ENCODE measurements around the gene NTRK3.

The NTRK3 gene

DNA sequence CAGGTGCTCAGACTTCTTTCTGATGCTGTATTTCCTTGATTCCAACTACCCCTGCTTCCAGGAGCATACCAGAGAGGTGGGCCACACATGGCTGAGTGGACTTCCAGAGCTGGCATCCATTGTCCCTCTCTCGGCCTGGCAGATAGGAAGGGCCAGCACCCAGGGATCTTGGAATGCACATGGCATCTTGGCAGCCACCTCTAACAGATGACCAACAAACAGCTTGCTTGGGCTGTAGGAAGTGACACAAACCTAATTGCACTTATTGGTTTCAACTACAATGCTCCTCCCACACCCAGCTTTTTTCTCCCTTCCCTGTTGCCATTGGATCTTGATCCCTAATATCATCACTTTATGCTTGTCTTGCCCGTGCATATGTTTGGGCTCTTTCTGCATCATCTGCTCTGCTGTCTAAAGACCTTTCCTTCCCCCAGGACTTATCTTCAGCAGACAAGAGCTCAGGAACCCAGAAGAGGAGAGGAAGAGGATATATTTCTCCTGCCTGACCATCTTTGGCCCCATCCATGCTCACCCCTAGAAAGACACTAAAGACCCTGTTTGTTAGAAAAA is 294.6 kb downstream of the NTRK3 start:
- TF ChIP-seq TAF1 (IDR thresholded peaks at IDR 0.05; ENCODE audit: borderline replicate concordance, insufficient read depth, low read length) (no peak), FOXP2 (optimal IDR thresholded peaks at IDR 0.05; ENCODE audit: borderline replicate concordance, extremely low read depth, extremely low read length, insufficient read depth) (no peak), POLR2AphosphoS5 (IDR thresholded peaks at IDR 0.05; ENCODE audit: low read depth, low read length) (no peak), SIN3A (IDR thresholded peaks at IDR 0.05; ENCODE audit: borderline replicate concordance, insufficient read depth, low read length) (no peak)
- TF ChIP-seq, protein P1, sequence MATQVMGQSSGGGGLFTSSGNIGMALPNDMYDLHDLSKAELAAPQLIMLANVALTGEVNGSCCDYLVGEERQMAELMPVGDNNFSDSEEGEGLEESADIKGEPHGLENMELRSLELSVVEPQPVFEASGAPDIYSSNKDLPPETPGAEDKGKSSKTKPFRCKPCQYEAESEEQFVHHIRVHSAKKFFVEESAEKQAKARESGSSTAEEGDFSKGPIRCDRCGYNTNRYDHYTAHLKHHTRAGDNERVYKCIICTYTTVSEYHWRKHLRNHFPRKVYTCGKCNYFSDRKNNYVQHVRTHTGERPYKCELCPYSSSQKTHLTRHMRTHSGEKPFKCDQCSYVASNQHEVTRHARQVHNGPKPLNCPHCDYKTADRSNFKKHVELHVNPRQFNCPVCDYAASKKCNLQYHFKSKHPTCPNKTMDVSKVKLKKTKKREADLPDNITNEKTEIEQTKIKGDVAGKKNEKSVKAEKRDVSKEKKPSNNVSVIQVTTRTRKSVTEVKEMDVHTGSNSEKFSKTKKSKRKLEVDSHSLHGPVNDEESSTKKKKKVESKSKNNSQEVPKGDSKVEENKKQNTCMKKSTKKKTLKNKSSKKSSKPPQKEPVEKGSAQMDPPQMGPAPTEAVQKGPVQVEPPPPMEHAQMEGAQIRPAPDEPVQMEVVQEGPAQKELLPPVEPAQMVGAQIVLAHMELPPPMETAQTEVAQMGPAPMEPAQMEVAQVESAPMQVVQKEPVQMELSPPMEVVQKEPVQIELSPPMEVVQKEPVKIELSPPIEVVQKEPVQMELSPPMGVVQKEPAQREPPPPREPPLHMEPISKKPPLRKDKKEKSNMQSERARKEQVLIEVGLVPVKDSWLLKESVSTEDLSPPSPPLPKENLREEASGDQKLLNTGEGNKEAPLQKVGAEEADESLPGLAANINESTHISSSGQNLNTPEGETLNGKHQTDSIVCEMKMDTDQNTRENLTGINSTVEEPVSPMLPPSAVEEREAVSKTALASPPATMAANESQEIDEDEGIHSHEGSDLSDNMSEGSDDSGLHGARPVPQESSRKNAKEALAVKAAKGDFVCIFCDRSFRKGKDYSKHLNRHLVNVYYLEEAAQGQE (IDR thresholded peaks at IDR 0.05; ENCODE audit: insufficient read depth in 1 of 2, low read depth in 2 of 2, low read length in 2 of 2): no peak

DNA sequence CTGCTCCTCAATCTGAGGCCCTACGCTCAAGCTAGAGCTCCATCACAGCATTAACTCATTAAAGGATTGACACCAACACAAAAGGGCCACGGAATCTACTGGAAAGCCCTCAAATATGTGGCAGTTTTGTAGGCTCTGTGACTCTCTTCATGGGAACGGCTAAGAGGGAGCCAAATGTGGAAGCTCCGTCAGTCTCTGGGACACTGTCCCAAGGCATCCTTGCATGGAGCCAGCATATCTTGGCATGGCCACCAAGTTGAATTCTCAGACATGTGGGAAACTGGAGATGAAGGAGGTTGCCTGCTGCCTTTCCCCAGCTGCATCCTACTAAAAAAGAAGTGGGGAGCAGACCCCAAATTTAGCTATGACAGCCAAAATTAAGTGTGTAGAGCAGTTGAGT is 296.9 kb downstream of the NTRK3 start:
- TF ChIP-seq POLR2AphosphoS5 (IDR thresholded peaks at IDR 0.05; ENCODE audit: low read depth, low read length) (no peak), TAF1 (IDR thresholded peaks at IDR 0.05; ENCODE audit: borderline replicate concordance, insufficient read depth, low read length) (no peak), SIN3A (IDR thresholded peaks at IDR 0.05; ENCODE audit: borderline replicate concordance, insufficient read depth, low read length) (no peak), FOXP2 (optimal IDR thresholded peaks at IDR 0.05; ENCODE audit: borderline replicate concordance, extremely low read depth, extremely low read length, insufficient read depth) (no peak)
- TF ChIP-seq, protein P1 (IDR thresholded peaks at IDR 0.05; ENCODE audit: insufficient read depth in 1 of 2, low read depth in 2 of 2, low read length in 2 of 2): no peak

DNA sequence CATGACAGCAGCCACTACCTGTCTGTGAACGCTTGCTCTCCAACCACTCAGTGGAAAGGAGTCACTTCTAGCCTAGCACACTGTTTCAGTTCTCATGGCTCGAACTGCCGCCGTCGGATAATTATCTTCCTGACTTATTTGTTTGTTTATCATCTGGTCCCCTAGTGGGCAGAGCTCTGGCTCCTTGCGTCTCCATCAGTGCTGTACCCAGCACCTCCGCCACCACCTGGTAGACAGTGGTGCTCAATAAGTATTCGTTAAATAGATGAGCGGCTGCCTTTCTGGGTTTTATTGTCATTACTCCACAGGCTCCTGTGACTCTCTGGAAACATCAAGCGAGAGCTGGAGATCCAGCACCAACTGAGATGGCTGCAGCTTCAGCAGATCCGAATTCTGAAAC is 297.5 kb downstream of the NTRK3 start:
- TF ChIP-seq POLR2AphosphoS5 (IDR thresholded peaks at IDR 0.05; ENCODE audit: low read depth, low read length) (no peak), TAF1 (IDR thresholded peaks at IDR 0.05; ENCODE audit: borderline replicate concordance, insufficient read depth, low read length) (no peak), SIN3A (IDR thresholded peaks at IDR 0.05; ENCODE audit: borderline replicate concordance, insufficient read depth, low read length) (no peak), FOXP2 (optimal IDR thresholded peaks at IDR 0.05; ENCODE audit: borderline replicate concordance, extremely low read depth, extremely low read length, insufficient read depth) (no peak)
- TF ChIP-seq, protein P1 (IDR thresholded peaks at IDR 0.05; ENCODE audit: insufficient read depth in 1 of 2, low read depth in 2 of 2, low read length in 2 of 2): no peak

DNA sequence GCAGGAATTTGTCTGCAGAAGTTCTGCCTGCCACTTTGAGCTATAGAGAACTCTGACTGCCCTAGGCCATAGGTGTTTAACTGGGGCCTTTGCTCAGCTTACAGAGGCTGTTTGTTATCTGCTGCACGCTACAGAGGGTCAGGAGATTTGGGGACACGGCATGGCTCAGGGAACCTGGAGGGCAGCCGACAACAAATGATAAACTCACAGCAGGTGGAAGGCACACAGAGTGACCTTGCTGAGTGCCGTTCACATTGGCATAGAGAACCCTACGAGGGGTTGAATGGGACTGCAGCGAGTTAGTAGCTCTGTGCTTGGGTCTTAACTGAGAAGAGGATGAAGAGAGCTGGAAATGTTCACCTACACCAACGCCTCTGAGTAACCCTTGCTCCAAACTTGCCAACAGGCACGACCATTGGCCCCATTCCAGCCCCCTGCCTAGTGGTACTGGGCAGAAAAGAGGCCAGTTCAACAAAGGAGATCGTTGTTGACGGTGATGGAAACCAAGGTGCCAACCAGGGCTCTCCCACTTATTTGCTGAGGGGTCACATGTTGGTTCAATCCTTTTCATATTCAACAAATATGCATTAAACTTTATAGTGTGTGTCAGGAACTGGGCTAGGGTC is 301.1 kb downstream of the NTRK3 start:
- TF ChIP-seq POLR2AphosphoS5 (IDR thresholded peaks at IDR 0.05; ENCODE audit: low read depth, low read length): no peak
- TF ChIP-seq FOXP2 (optimal IDR thresholded peaks at IDR 0.05; ENCODE audit: borderline replicate concordance, extremely low read depth, extremely low read length, insufficient read depth): no peak
- TF ChIP-seq, protein P1 (IDR thresholded peaks at IDR 0.05; ENCODE audit: insufficient read depth in 1 of 2, low read depth in 2 of 2, low read length in 2 of 2): no peak
- TF ChIP-seq TAF1 (IDR thresholded peaks at IDR 0.05; ENCODE audit: borderline replicate concordance, insufficient read depth, low read length): no peak
- TF ChIP-seq SIN3A (IDR thresholded peaks at IDR 0.05; ENCODE audit: borderline replicate concordance, insufficient read depth, low read length): no peak

Data from PFSK-1 (cell line).